Activated CD8-positive, alpha-beta memory T cell treated with anti-CD3 and anti-CD28 coated beads for 48 hours (primary cell): Measurements from ENCODE around the gene NDUFAB1.
A peak's percentile ranks its signal among the peaks of the same experiment; 100 is the strongest.
"Not testable (repeated sequence)": the region's sequence is repeated elsewhere in the genome, so short reads cannot be mapped to it uniquely, and the experiment has no call there.

Source experiments
- DNase-seq, 3 experiments: peaks; one replicate each; pipeline ENCODE4 v3.0.0-alpha.2; 2020; ENCODE audit warnings: low read depth in 2 of 3, low spot score in 2 of 3

Gene NDUFAB1

GRCh38 chr16:23595951-23596720, at the start of gene NDUFAB1:
NDUFAB1 (minus strand) TSS chr16:23596316; CDS start chr16:23596290, 26 bp downstream.
- DNase-seq = peak; percentile 75 to 81 (median 77)

DNA sequence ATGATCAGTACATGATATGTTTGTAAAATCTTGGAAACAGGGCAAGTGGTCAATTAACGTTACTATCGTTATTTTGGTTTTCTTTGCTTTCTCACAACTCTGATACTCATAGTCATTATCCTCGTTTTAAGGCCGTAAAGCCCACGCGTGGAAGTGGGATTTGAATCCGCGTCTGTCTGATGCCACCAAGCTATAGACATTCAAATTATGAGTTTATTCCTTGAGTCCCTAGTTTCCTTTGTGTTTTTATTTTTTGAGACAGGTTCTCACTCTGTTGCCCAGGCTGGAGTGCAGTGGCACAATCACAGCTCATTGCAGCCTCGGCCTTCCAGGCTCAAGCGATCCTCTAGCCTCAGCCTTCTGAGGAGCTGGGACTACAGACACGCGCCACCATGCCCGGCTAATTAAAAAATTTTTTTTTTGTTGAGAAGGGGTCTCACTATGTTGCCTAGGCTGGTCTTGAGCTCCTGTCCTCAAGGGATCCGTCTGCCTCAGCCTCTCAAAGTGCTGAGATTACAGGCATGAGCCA, 46.2 kb upstream of the NDUFAB1 start:
- no peak for DNase-seq

DNA sequence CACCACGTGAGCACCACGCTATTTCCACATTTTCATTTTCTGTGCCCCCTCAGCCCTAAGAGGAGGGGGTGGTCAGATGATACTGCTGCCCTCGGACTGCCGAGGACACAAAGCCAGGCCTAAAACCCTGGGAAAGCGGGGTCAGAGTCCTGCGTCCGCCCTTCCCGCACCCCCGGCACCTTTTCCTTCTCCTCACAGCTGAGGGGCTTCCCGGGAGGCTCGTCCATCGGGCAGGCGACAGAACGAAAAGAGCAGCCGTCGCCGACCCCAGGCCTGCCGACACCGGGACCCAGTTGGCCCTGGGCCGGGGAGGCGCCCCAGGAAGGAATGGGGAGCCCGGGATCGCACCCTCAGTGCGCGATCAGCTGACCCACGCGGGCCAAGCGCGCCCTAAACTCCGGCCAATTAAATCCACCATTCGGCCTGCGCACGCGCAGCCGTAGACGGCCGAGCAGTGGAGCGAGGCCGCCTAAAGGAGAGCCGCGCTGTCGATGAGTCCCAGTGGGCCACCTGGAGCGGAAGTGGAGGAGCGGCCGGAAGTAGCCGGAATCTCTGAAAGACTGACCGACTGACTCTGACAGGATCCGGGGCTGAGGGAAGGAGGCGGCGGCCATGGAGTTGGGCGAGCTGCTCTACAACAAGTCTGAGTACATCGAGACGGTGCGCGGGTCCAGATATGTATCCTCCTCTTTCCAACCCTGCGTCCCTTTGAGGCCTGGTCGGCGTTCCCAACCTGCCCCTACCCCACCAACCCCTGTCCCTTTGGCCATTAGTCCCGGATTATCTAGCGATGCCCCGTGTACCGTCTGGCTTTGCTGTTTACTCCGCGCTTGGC, 45.0 kb upstream of the NDUFAB1 start, which contains the start of the genes DCTN5 and PALB2:
TSS of gene DCTN5 (plus strand) at position 536 of the 835 bp plus-strand sequence. CDS start at position 613, 77 bp downstream.
TSS of gene PALB2 (minus strand) at position 380 of the 835 bp plus-strand sequence. CDS start at position 227, 153 bp downstream.
- DNase-seq = peak; percentile 57 to 84 (median 71)

DNA sequence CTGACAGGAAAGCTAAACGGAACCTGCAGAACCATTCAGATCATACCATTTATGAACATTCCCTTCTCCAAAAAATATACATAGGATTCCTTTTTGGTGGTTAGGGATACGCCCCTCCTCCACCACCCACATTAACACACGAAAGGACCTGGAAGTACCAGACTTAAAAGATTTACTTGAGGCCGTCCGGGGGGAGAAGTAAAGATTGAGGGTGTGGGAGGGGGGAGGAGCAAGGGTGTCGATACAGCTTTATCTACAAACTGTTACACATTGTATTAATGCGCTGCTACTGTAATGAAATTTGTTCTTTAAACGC, 44.5 kb upstream of the NDUFAB1 start:
- no peak for DNase-seq

DNA sequence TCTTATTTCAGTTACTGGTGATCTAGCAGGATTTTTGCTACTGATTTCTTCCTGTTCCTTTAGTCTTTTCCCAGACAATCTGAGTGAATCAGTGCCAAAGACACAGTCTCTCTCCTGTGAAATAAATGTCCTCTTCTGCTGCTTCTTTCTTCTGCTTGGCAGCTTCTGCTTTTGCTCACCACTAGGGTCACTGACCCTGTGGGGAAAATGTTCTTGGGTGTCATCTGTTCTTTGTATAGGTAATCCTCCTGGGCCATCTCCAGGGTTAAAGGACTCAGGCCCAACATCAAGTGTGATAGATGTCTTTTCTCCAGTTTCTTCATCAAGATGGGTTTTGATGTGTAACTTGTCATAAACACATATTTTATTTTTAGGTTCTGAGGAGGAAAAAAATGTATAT, 39.8 kb upstream of the NDUFAB1 start:
- no peak for DNase-seq

GRCh38 chr16:23634461-23635036, 38.4 kb upstream of the NDUFAB1 start:
- DNase-seq = no peak

GRCh38 chr16:23631874-23632273, 35.8 kb upstream of the NDUFAB1 start:
- DNase-seq = not testable (repeated sequence)

DNA sequence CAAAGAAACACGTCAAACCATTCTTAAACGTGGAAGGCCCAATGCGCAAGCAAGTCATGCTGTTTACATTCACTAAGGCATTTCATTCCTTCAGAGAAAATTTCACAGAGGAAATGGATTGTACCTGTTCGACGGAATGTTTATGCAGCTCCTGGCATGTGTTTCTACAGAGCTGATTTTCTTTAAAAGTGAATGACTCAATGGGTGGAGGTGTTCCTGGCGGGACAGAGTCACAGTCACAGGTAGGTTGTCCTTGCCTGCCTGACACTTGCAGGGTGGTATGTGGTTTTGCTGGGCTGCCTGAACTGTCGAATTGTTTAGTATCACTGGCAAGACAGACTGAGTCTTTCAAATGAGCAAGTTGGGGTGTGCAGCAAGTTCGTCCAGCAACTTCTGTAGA, 33.4 kb upstream of the NDUFAB1 start:
- DNase-seq = no peak

GRCh38 chr16:23624092-23624491, 28.0 kb upstream of the NDUFAB1 start:
- DNase-seq = no peak

- no peak for DNase-seq
Measured at GRCh38 chr16:23615805-23616204, 19.7 kb upstream of the NDUFAB1 start.

GRCh38 chr16:23611936-23612335, 15.8 kb upstream of the NDUFAB1 start:
- no peak for DNase-seq

- not testable (repeated sequence) for DNase-seq
Measured at GRCh38 chr16:23610905-23611304, 14.8 kb upstream of the NDUFAB1 start.

- DNase-seq = no peak
Measured at GRCh38 chr16:23609929-23610328, 13.8 kb upstream of the NDUFAB1 start.

DNA sequence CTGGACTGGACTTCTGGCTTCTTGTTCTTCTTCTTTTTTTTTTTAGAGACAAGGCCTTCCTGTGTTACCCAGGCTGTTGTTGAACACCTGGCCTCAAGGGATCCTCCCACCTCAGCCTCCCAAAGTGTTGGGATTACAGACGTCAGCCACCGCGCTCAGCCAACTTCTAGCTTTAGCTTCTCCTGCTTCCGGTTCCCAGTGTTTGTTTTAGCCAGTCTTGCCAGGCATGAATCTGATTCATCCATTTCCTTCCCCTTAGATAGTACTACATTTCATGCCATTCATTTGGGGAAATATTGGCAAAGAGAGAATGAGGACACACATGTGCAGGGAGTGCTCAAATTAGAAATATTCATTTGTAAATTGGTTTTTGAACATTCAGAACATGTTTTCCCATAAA, 12.1 kb upstream of the NDUFAB1 start:
- DNase-seq = no peak

GRCh38 chr16:23607726-23608125, 11.6 kb upstream of the NDUFAB1 start:
- DNase-seq = no peak

DNA sequence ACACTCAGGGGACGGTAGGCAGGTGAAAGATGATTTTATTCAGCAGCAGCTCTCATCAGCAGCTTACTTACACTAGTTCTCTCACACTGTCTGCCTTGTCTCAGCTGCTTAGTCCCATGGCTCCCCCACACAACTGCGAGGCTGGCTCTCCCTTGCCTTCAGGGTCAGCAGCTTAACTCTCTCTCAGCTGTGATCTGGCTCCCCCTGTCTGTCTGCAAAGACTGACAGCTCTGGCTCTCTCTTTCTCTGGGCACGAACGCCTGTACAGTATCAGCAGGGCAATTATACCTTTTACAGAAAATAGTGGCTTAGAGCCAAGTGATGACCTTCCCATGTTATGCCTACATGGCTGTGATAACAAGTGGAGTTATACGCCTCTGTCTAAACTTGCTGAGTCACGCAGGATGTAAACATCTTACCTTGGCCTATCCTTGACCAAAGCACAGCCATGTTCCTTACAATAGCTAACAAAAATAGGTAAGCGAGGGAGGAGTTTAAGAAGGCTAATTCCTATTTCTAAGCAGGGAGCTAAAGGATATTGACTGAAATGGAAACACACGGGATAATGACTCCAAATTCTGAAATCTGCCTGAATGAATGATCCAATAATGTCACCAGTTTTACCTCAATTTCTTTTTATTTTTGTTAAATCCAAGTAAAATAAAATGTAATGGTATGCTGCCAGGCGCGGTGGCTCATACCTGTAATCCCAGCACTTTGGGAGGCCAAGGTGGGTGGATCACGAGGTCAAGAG, 1.1 kb upstream of the NDUFAB1 start:
- peak in 1 of 3 experiments; percentile 3 for DNase-seq

- peak in 1 of 3 experiments; percentile 4 for DNase-seq
Measured at GRCh38 chr16:23595246-23595950, 718 bp downstream of the NDUFAB1 start.

- no peak for DNase-seq
Measured at GRCh38 chr16:23594186-23594585, 1.9 kb downstream of the NDUFAB1 start.

DNA sequence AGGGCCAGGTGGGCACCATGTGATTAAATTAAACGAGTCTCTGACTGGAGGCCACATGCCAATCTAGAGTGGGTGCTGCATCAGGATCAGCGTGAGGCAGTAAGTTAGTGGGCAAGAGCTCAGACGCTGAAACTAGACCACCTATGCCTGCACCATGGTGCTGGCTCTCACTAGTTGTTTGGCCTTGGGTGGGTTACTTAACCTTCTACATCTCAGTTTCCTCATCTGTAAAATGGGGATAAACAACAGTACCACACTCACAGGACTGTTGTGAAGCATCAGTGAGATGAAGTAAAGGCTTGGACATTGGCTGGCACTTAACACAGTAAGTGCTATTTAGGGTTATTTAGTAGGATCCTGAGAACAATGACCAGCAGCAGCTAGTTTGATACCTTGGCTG, 5.9 kb downstream of the NDUFAB1 start:
- no peak for DNase-seq

DNA sequence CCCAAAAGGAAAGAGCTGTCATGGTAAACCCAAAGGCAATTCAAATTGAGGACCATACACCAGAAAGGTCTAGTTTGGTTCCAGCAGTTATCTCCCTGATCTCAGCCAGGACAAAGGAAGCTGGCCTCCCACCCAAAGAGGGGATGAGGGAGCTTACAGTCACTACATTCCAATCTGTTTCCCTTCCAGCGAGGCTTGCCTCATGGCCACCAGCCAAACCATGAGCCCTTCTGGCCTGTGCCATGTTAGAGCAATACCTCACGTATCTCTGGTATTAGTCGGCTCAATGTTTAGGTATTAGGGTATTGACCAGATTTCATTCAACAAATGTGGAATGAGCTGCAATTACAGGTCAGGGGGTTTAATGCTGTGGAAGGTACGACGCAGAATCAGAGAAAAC, 8.4 kb downstream of the NDUFAB1 start:
- DNase-seq = no peak
